Right lobe of liver (tissue), 6 donors: ENCODE results near the gene OTOGL. TPM values are rescaled to one million over a fixed set of nuclear protein-coding genes. Genes with fewer than 3 reads are reported as not detected.

ENCODE experiments used
- ATAC-seq, 4 donors: fragments of 200-7000 bp; cut with Tn5 transposase; one replicate each; pipeline ENCODE4 v1.9.1; 2020; ENCODE audit warnings: mild to moderate bottlenecking in 4 of 4, moderate library complexity in 4 of 4
- DNase-seq, 3 donors: peaks; one replicate each; pipeline ENCODE4 v3.0.0-alpha.2; 2020
- H3K27ac ChIP-seq, 3 donors: fragments of 200-600 bp; one replicate each; pipeline ENCODE4 v1.8.0; 2022
- H3K27me3 ChIP-seq, 2 donors: fragments of 200-600 bp; one replicate each; pipeline ENCODE4 v1.8.0; 2022
- H3K36me3 ChIP-seq, 4 donors: fragments of 200-600 bp; sonication (generic) in 1 of 4; one replicate each; pipeline versions ENCODE4 v1.5.1 to v1.8.0; 2017 to 2022; ENCODE audit warnings: control low read depth in 1 of 4
- H3K4me1 ChIP-seq, 4 donors: fragments of 200-600 bp; sonication (generic) in 1 of 4; one replicate each; pipeline versions ENCODE4 v1.5.1 to v1.8.0; 2017 to 2022; ENCODE audit warnings: control low read depth in 1 of 4
- H3K4me3 ChIP-seq, 3 donors: fragments of 200-600 bp; one replicate each; pipeline ENCODE4 v1.8.0; 2022
- H3K9me3 ChIP-seq, 4 donors: fragments of 200-600 bp; sonication (generic) in 1 of 4; one replicate each; pipeline versions ENCODE4 v1.5.1 to v1.8.0; 2017 to 2022; ENCODE audit warnings: control low read depth in 1 of 4
- POLR2A ChIP-seq: fragments of 450-650 bp; IDR thresholded peaks from one replicate; pipeline ENCODE4 v1.6.1; 2017; ENCODE audit warnings: antibody characterized with exemption, mild to moderate bottlenecking
- WGBS: methylation state at CpG from one replicate; pipeline ENCODE4 v1.1.6; 2018; ENCODE audit warnings: low coverage, low lambda C conversion rate; ENCODE audit not compliant: insufficient coverage; ENCODE audit errors: missing lambda C conversion rate; 5-methylcytosine and 5-hydroxymethylcytosine counted together
- intact Hi-C, 2 donors: fragments of 100-400 bp; cut with DNase I; formaldehyde crosslinking; loops; one replicate each; pipeline versions ENCODE4 v1.11.2 to v1.14.1; 2022
- total RNA-seq, 6 experiments: library from RNA; depleted of rRNA in 2 of 6; stranded (reverse); fragments of >200 nt in 2 of 6; fragmentation: NEBNext Ultra II Directional in 3 of 6; extraction: Animal tissue kit (Norgen Biotek cat#: 25700) in 3 of 6; gene quantifications; one replicate each; pipeline versions ENCODE4 v1.1.0 to v1.2.4, GENCODE V29; 2016 to 2023
- TF ChIP-seq, protein P1 (sequence below), 4 donors: fragments of 200-600 bp in 3 of 4; fragments of 450-650 bp in 1 of 4; IDR thresholded peaks; one replicate each; pipeline versions ENCODE4 v1.5.1 to v1.8.0; 2016 to 2022; ENCODE audit warnings: antibody characterized with exemption in 4 of 4, mild to moderate bottlenecking in 2 of 4
- donor health status: DM: no; HTN: yes; CAD: no.
- donor health status: DM: no; HTN: no; CAD: no.
- donor health status: DM: no; HTN: no; CAD: no.
- donor health status: DM: no; HTN: yes; CAD: no.
- donor health status: DM: no; HTN: yes; CAD: no.

Gene OTOGL
- total RNA-seq, 6 experiments from 2014 or later: 0.06 TPM; not detected in 5

GRCh38 chr12:80353254-80353653, 253.9 kb downstream of the OTOGL start:
- TF ChIP-seq POLR2A: no peak
- TF ChIP-seq, protein P1, sequence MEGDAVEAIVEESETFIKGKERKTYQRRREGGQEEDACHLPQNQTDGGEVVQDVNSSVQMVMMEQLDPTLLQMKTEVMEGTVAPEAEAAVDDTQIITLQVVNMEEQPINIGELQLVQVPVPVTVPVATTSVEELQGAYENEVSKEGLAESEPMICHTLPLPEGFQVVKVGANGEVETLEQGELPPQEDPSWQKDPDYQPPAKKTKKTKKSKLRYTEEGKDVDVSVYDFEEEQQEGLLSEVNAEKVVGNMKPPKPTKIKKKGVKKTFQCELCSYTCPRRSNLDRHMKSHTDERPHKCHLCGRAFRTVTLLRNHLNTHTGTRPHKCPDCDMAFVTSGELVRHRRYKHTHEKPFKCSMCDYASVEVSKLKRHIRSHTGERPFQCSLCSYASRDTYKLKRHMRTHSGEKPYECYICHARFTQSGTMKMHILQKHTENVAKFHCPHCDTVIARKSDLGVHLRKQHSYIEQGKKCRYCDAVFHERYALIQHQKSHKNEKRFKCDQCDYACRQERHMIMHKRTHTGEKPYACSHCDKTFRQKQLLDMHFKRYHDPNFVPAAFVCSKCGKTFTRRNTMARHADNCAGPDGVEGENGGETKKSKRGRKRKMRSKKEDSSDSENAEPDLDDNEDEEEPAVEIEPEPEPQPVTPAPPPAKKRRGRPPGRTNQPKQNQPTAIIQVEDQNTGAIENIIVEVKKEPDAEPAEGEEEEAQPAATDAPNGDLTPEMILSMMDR (IDR thresholded peaks at IDR 0.05): no peak
- Histone ChIP-seq H3K4me1 (no peaks in the 10 kb centered on the region), H3K36me3 (no peaks in the 10 kb centered on the region), H3K27ac (no peak overlapping the region), H3K4me3 (no peak overlapping the region), H3K27me3 (no peaks in the 10 kb centered on the region), H3K9me3 (no peaks in the 10 kb centered on the region)
- no peak for ATAC-seq
- intact Hi-C loops: no loop called here
- DNase-seq: no peak
- WGBS: 53% methylated on average over 2 of the region's 2 CpGs

DNA sequence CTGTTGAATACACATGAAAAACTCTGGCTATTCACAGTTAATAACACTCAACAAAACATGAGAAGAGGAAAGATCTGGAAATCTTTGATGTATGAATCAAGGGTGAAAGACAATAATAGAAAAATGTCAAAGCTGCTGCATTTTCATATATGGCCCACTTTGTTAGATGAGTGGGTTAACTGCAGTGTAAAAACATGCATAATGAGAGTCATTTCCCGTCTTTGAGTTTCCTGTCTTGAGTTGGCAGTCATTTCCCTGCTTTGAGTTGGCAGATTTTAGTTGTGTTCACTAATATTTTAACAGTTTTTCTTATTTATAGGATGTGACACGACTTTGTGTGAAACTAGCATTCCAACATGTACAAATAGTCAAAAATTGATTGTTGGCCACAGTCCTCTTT, 256.8 kb downstream of the OTOGL start:
- 17% methylated on average over 2 of the region's 2 CpGs for WGBS
- no peak overlapping the region for H3K4me3 ChIP-seq

DNA sequence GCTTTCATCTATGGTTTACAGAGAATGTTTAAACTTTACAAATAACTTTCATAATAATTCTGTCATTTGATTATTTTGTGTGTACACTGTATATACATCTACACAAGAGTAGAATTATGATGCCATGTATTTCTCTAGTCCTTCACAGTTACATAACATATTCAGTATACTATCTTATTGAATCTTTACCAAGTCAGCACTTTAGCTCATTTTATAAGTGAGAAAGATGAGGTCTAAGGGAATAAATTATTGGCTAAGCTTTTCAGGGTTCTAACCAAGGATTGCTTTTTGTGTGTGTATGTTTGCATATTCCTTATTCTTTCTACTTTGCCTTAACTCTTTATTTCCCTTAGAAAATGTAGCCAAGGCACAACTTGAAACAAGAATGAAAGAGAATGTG, 260.4 kb downstream of the OTOGL start:
- Histone ChIP-seq H3K36me3 (no peaks in the 10 kb centered on the region), H3K27ac (no peak overlapping the region), H3K4me3 (no peak overlapping the region), H3K9me3 (no peaks in the 10 kb centered on the region), H3K4me1 (no peaks in the 10 kb centered on the region), H3K27me3 (no peaks in the 10 kb centered on the region)
- DNase-seq: no peak
- no peak for TF ChIP-seq POLR2A
- TF ChIP-seq, protein P1 (IDR thresholded peaks at IDR 0.05): no peak
- intact Hi-C loops: no loop called here
- ATAC-seq: no peak

More for the DNA sequence above, 256.8 kb downstream of the OTOGL start:
- no peak overlapping the region for H3K27ac ChIP-seq
- ATAC-seq: no peak
- no peaks in the 10 kb centered on the region for H3K27me3 ChIP-seq
- no peaks in the 10 kb centered on the region for H3K9me3 ChIP-seq
- intact Hi-C loops: no loop called here
- no peak for DNase-seq
- TF ChIP-seq, protein P1 (IDR thresholded peaks at IDR 0.05): no peak
- no peak for TF ChIP-seq POLR2A
- H3K4me1 ChIP-seq: no peaks in the 10 kb centered on the region
- H3K36me3 ChIP-seq: no peaks in the 10 kb centered on the region

GRCh38 chr12:80364056-80364455, 264.7 kb downstream of the OTOGL start:
- no peak for ATAC-seq
- 49% methylated on average over 3 of the region's 3 CpGs for WGBS
- no peaks in the 10 kb centered on the region for H3K36me3 ChIP-seq
- no peaks in the 10 kb centered on the region for H3K27me3 ChIP-seq
- H3K4me1 ChIP-seq: no peaks in the 10 kb centered on the region
- no peaks in the 10 kb centered on the region for H3K9me3 ChIP-seq
- H3K4me3 ChIP-seq: no peak overlapping the region
- intact Hi-C loops: no loop called here
- no peak for TF ChIP-seq POLR2A
- TF ChIP-seq, protein P1 (IDR thresholded peaks at IDR 0.05): no peak
- DNase-seq: no peak
- no peak overlapping the region for H3K27ac ChIP-seq

DNA sequence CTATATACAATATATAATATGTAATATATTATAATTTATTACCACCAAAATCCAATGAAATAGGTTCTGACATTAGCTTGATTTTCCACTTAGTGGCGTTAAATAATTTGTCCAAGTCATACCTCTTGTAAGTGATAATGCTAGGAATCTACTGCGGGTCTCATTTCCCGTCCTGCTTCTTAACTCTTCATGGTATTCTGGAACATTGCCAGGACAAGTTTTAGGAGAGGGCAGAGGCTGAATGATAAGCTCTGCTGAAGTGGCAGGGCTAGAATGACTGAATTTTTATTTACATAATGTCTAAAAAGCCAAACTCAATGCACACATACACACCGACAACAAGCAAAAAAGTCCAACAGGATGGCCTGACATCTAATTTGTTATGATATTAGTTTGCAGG, 274.3 kb downstream of the OTOGL start:
- intact Hi-C loops: no loop called here
- ATAC-seq (no peak), DNase-seq (no peak)
- Histone ChIP-seq H3K27ac (no peak overlapping the region), H3K27me3 (no peaks in the 10 kb centered on the region), H3K4me3 (no peak overlapping the region), H3K9me3 (no peaks in the 10 kb centered on the region), H3K4me1 (no peaks in the 10 kb centered on the region), H3K36me3 (no peaks in the 10 kb centered on the region)
- WGBS: 58% methylated on average over 4 of the region's 4 CpGs
- TF ChIP-seq, protein P1 (IDR thresholded peaks at IDR 0.05): no peak
- no peak for TF ChIP-seq POLR2A
